IPS DF 6.9 (cell line): ENCODE measurements around the gene WDPCP.
"Not testable (repeated sequence)": the region's sequence is repeated elsewhere in the genome, so short reads cannot be mapped to it uniquely, and the experiment has no call there.

Experiments used
- DNase-seq: peaks from one replicate; pipeline ENCODE4 v3.0.0-alpha.2; 2013; ENCODE audit warnings: low read depth, low spot score
- H3K27ac ChIP-seq: one replicate; pipeline ENCODE4 v1.5.1; 2013; ENCODE audit warnings: low read length, control low read depth
- H3K27me3 ChIP-seq: 2 replicates; pipeline ENCODE4 v1.6.1; 2013; ENCODE audit warnings: mild to moderate bottlenecking, low read length; ENCODE audit not compliant: control insufficient read depth, insufficient read depth
- H3K36me3 ChIP-seq: 2 replicates; pipeline ENCODE4 v1.6.1; 2013; ENCODE audit warnings: low read length; ENCODE audit not compliant: control insufficient read depth, insufficient read depth
- H3K4me1 ChIP-seq: 2 replicates; pipeline ENCODE4 v1.6.1; 2013; ENCODE audit warnings: low read length; ENCODE audit not compliant: control insufficient read depth, insufficient read depth
- H3K4me3 ChIP-seq: 2 replicates; pipeline ENCODE4 v1.5.1; 2013; ENCODE audit warnings: mild to moderate bottlenecking, low read length
- H3K9me3 ChIP-seq: 2 replicates; pipeline ENCODE4 v1.6.1; 2013; ENCODE audit warnings: low read length, inconsistent platforms; ENCODE audit not compliant: control insufficient read depth, insufficient read depth
- WGBS: extraction: QIAGEN DNeasy Blood & Tissue Kit; methylation state at CpG from one replicate; pipeline ENCODE4 v1.1.7; 2013; ENCODE audit warnings: mixed read lengths, missing lambda C conversion rate; ENCODE audit not compliant: insufficient read length, insufficient coverage; 5-methylcytosine and 5-hydroxymethylcytosine counted together

The WDPCP gene

GRCh38 chr2:63503818-63504217 is 84.5 kb downstream of the WDPCP start:
- no peaks in the 10 kb centered on the region for H3K36me3 ChIP-seq
- H3K4me1 ChIP-seq, result no peaks in the 10 kb centered on the region
- no peak for DNase-seq
- no peak overlapping the region for H3K27ac ChIP-seq
- no CpG with 5 or more reads among the region's 1 CpG for WGBS
- H3K9me3 ChIP-seq, result no peaks in the 10 kb centered on the region
- no peak overlapping the region for H3K4me3 ChIP-seq
- H3K27me3 ChIP-seq, result no peaks in the 10 kb centered on the region

- H3K4me1 ChIP-seq, result no peaks in the 10 kb centered on the region
- H3K9me3 ChIP-seq, result no peaks in the 10 kb centered on the region
- H3K4me3 ChIP-seq, result no peak overlapping the region
- H3K27me3 ChIP-seq, result no peaks in the 10 kb centered on the region
- no CpG with 5 or more reads among the region's 1 CpG for WGBS
- DNase-seq, result no peak
- H3K27ac ChIP-seq, result no peak overlapping the region
- no peaks in the 10 kb centered on the region for H3K36me3 ChIP-seq
These were observed 87.9 kb downstream of the WDPCP start for GRCh38 chr2:63500398-63500797.

- no CpG with 5 or more reads among the region's 2 CpGs for WGBS
- DNase-seq, result no peak
- H3K9me3 ChIP-seq, result no peaks in the 10 kb centered on the region
- H3K27me3 ChIP-seq, result no peaks in the 10 kb centered on the region
- no peaks in the 10 kb centered on the region for H3K36me3 ChIP-seq
- no peak overlapping the region for H3K27ac ChIP-seq
- no peaks in the 10 kb centered on the region for H3K4me1 ChIP-seq
- no peak overlapping the region for H3K4me3 ChIP-seq
These were observed 90.7 kb downstream of the WDPCP start for GRCh38 chr2:63497576-63497975.

GRCh38 chr2:63494968-63495367 is 93.3 kb downstream of the WDPCP start:
- no peak overlapping the region for H3K4me3 ChIP-seq
- no CpG with 5 or more reads among the region's 1 CpG for WGBS
- H3K27me3 ChIP-seq, result no peaks in the 10 kb centered on the region
- H3K4me1 ChIP-seq, result no peaks in the 10 kb centered on the region
- no peak overlapping the region for H3K27ac ChIP-seq
- DNase-seq, result no peak
- H3K36me3 ChIP-seq, result no peaks in the 10 kb centered on the region
- no peaks in the 10 kb centered on the region for H3K9me3 ChIP-seq

GRCh38 chr2:63494100-63494499 is 94.2 kb downstream of the WDPCP start:
- Histone ChIP-seq H3K27me3 (no peaks in the 10 kb centered on the region), H3K4me1 (no peaks in the 10 kb centered on the region), H3K9me3 (no peaks in the 10 kb centered on the region), H3K4me3 (no peak overlapping the region), H3K27ac (no peak overlapping the region), H3K36me3 (no peaks in the 10 kb centered on the region)
- DNase-seq, result no peak
- 100% methylated on average over 4 of the region's 7 CpGs for WGBS

GRCh38 chr2:63488118-63488713 is 100.1 kb downstream of the WDPCP start:
- no CpG with 5 or more reads among the region's 2 CpGs for WGBS
- Histone ChIP-seq H3K36me3 (no peaks in the 10 kb centered on the region), H3K27ac (no peak overlapping the region), H3K4me1 (no peaks in the 10 kb centered on the region), H3K27me3 (no peaks in the 10 kb centered on the region), H3K9me3 (no peaks in the 10 kb centered on the region), H3K4me3 (no peak overlapping the region)
- no peak for DNase-seq

- no CpG with 5 or more reads among the region's 2 CpGs for WGBS
- no peak for DNase-seq
- H3K27ac ChIP-seq, result no peak overlapping the region
- H3K27me3 ChIP-seq, result no peaks in the 10 kb centered on the region
- no peaks in the 10 kb centered on the region for H3K36me3 ChIP-seq
- no peak overlapping the region for H3K4me3 ChIP-seq
- no peaks in the 10 kb centered on the region for H3K4me1 ChIP-seq
- no peaks in the 10 kb centered on the region for H3K9me3 ChIP-seq
These were observed 101.4 kb downstream of the WDPCP start for GRCh38 chr2:63486861-63487290.

- no peaks in the 10 kb centered on the region for H3K4me1 ChIP-seq
- no peak for DNase-seq
- no peak overlapping the region for H3K4me3 ChIP-seq
- WGBS, result no CpG with 5 or more reads among the region's 6 CpGs
- no peaks in the 10 kb centered on the region for H3K27me3 ChIP-seq
- no peaks in the 10 kb centered on the region for H3K36me3 ChIP-seq
- no peaks in the 10 kb centered on the region for H3K9me3 ChIP-seq
- H3K27ac ChIP-seq, result no peak overlapping the region
These were observed 103.4 kb downstream of the WDPCP start for GRCh38 chr2:63484901-63485300.

- Histone ChIP-seq H3K4me1 (no peaks in the 10 kb centered on the region), H3K4me3 (no peak overlapping the region), H3K27ac (no peak overlapping the region), H3K27me3 (no peaks in the 10 kb centered on the region), H3K9me3 (no peaks in the 10 kb centered on the region), H3K36me3 (no peaks in the 10 kb centered on the region)
- no peak for DNase-seq
- no CpG with 5 or more reads among the region's 2 CpGs for WGBS
These were observed 103.8 kb downstream of the WDPCP start for GRCh38 chr2:63484481-63484880.

GRCh38 chr2:63477686-63478085 is 110.6 kb downstream of the WDPCP start:
- Histone ChIP-seq H3K4me1 (no peaks in the 10 kb centered on the region; the same call in 1 of the 2 replicates), H3K36me3 (no peaks in the 10 kb centered on the region), H3K27ac (no peak overlapping the region), H3K27me3 (no peaks in the 10 kb centered on the region), H3K9me3 (no peaks in the 10 kb centered on the region), H3K4me3 (no peak overlapping the region)
- WGBS, result no CpG with 5 or more reads among the region's 3 CpGs
- no peak for DNase-seq

GRCh38 chr2:63469313-63469712 is 119.0 kb downstream of the WDPCP start:
- not testable (repeated sequence) for H3K9me3 ChIP-seq, H3K4me1 ChIP-seq, H3K27ac ChIP-seq, H3K36me3 ChIP-seq, H3K27me3 ChIP-seq, DNase-seq, H3K4me3 ChIP-seq
- no CpG with 5 or more reads among the region's 1 CpG for WGBS
